NCI-H748 treated with DMSO at 0.1 percent for 48 hours (cell line): ENCODE data around the gene VPS54.
A peak's percentile ranks its signal among the peaks of the same experiment; 100 is the strongest.

Experiments
- DNase-seq: peaks from one replicate; lab custom pipeline; 2025; lab: John Stamatoyannopoulos, UW

Gene VPS54

GRCh38 chr2:63842149-63843061, 176.8 kb downstream of the VPS54 start:
- DNase-seq, result peak; percentile 21
